Esophagus muscularis mucosa (tissue), 4 donors: ENCODE measurements around the gene NDUFC2. TPM values are rescaled to one million over a fixed set of nuclear protein-coding genes. Genes with fewer than 3 reads are reported as not detected.

Experiments used
- DNase-seq: peaks from one replicate; pipeline ENCODE4 v3.0.0-alpha.2; 2017; ENCODE audit errors: extremely low spot score
- H3K27ac ChIP-seq, 4 donors: fragments of 200-600 bp; sonication (generic); replicated peaks in 1 of 4; 1 replicate in 3 of 4; 2 replicates in 1 of 4; pipeline ENCODE4 v1.5.1; 2016 to 2019; ENCODE audit warnings: mild to moderate bottlenecking in 1 of 4
- H3K27me3 ChIP-seq, 4 donors: fragments of 200-600 bp; sonication (generic); one replicate each; pipeline versions ENCODE4 v1.5.1 to v1.6.0; 2016 to 2019
- H3K36me3 ChIP-seq, 4 donors: fragments of 200-600 bp; sonication (generic); one replicate each; pipeline ENCODE4 v1.5.1; 2016 to 2019
- H3K4me1 ChIP-seq, 4 donors: fragments of 200-600 bp; sonication (generic); one replicate each; pipeline ENCODE4 v1.5.1; 2016 to 2019
- H3K4me3 ChIP-seq, 4 donors: fragments of 200-600 bp; sonication (generic); 1 replicate in 2 of 4; 2 replicates in 2 of 4; pipeline ENCODE4 v1.5.1; 2016 to 2019; ENCODE audit warnings: mild to moderate bottlenecking in 4 of 4, moderate library complexity in 1 of 4
- H3K9me3 ChIP-seq, 4 donors: fragments of 200-600 bp; sonication (generic); 1 replicate in 3 of 4; 2 replicates in 1 of 4; pipeline ENCODE4 v1.5.1; 2016 to 2019
- EP300 ChIP-seq: sonication (generic); formaldehyde crosslinking; IDR thresholded peaks from one replicate; pipeline ENCODE4 v1.6.1; 2017; ENCODE audit warnings: antibody characterized with exemption
- POLR2A ChIP-seq: fragments of 450-650 bp; IDR thresholded peaks from one replicate; pipeline ENCODE4 v1.6.1; 2017; ENCODE audit warnings: antibody characterized with exemption, moderate library complexity, mild to moderate bottlenecking, low read depth
- POLR2AphosphoS5 ChIP-seq, 2 donors: sonication (generic); formaldehyde crosslinking; IDR thresholded peaks; one replicate each; pipeline ENCODE4 v1.6.1; 2017; ENCODE audit warnings: antibody characterized with exemption in 2 of 2
- WGBS: methylation state at CpG from one replicate; pipeline ENCODE4 v1.1.5; 2018; 5-methylcytosine and 5-hydroxymethylcytosine counted together
- intact Hi-C: fragments of 100-400 bp; cut with DNase I; formaldehyde crosslinking; loops from one replicate; pipeline ENCODE4 v1.15.1; 2023
- total RNA-seq, 4 donors: library from RNA; depleted of rRNA; stranded (reverse); fragments of >200 nt; gene quantifications; one replicate each; pipeline versions ENCODE4 v1.1.0 to v1.2.1, GENCODE V29; 2016
- TF ChIP-seq, protein P1 (sequence below), 3 experiments: fragments of 200-600 bp in 2 of 3; fragments of 450-650 bp in 1 of 3; sonication (generic) in 2 of 3; IDR thresholded peaks; one replicate each; pipeline ENCODE4 v1.5.1; 2017 to 2019; ENCODE audit warnings: antibody characterized with exemption in 3 of 3, mild to moderate bottlenecking in 2 of 3, moderate library complexity in 1 of 3

The NDUFC2 gene
- total RNA-seq, 4 donors from 2014 or later: 65.1 to 116 (median 91.1) TPM

DNA sequence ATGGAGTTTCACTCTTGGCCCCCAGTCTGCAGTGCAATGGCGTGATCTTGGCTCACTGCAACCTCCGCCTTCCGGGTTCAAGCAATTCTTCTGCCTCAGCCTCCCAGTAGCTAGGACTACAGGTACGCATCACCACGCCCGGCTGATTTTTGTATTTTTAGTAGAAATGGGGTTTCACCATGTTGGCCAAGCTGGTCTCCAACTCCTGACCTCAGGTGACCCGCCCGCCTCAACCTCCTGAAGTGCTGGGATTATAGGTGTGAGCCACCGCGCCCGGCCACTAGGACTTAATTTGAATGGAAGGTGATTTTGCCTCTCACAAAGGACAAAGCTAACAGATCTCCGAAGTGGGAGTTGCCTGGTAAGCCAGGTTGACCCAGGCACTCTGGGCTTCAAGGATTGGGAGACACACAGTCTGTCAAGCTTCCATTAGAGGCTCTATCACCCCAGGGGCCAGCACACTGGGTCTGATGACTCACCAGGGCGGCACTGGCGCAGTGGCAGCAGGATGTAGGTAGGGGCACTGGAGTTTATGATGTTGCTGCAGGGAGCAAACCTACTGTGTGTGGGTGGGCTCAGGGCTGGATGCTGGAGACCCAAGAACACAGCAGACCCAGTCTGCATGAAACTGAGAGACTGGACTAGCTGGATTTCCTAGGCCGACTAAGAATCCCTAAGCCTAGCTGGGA is 38.8 kb downstream of the NDUFC2 start:
- intact Hi-C loops: no loop called here
- peaks cover 11 to 28% (median 26%) of the 10 kb centered on the region in 4 donors for H3K4me1 ChIP-seq
- H3K27ac ChIP-seq: peak overlapping the region in 3 of 4 donors; percentile 57 to 71 (median 70)
- H3K9me3 ChIP-seq: no peaks in the 10 kb centered on the region
- no peak overlapping the region for H3K4me3 ChIP-seq
- H3K27me3 ChIP-seq: no peaks in the 10 kb centered on the region
- 98% methylated on average over 13 of the region's 15 CpGs for WGBS
- H3K36me3 ChIP-seq: no peaks in the 10 kb centered on the region
- no peak for TF ChIP-seq POLR2A
- TF ChIP-seq EP300: no peak
- no peak for TF ChIP-seq POLR2AphosphoS5 (IDR thresholded peaks at IDR 0.05)
- TF ChIP-seq, protein P1, sequence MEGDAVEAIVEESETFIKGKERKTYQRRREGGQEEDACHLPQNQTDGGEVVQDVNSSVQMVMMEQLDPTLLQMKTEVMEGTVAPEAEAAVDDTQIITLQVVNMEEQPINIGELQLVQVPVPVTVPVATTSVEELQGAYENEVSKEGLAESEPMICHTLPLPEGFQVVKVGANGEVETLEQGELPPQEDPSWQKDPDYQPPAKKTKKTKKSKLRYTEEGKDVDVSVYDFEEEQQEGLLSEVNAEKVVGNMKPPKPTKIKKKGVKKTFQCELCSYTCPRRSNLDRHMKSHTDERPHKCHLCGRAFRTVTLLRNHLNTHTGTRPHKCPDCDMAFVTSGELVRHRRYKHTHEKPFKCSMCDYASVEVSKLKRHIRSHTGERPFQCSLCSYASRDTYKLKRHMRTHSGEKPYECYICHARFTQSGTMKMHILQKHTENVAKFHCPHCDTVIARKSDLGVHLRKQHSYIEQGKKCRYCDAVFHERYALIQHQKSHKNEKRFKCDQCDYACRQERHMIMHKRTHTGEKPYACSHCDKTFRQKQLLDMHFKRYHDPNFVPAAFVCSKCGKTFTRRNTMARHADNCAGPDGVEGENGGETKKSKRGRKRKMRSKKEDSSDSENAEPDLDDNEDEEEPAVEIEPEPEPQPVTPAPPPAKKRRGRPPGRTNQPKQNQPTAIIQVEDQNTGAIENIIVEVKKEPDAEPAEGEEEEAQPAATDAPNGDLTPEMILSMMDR (IDR thresholded peaks at IDR 0.05): no peak
- no peak for DNase-seq

DNA sequence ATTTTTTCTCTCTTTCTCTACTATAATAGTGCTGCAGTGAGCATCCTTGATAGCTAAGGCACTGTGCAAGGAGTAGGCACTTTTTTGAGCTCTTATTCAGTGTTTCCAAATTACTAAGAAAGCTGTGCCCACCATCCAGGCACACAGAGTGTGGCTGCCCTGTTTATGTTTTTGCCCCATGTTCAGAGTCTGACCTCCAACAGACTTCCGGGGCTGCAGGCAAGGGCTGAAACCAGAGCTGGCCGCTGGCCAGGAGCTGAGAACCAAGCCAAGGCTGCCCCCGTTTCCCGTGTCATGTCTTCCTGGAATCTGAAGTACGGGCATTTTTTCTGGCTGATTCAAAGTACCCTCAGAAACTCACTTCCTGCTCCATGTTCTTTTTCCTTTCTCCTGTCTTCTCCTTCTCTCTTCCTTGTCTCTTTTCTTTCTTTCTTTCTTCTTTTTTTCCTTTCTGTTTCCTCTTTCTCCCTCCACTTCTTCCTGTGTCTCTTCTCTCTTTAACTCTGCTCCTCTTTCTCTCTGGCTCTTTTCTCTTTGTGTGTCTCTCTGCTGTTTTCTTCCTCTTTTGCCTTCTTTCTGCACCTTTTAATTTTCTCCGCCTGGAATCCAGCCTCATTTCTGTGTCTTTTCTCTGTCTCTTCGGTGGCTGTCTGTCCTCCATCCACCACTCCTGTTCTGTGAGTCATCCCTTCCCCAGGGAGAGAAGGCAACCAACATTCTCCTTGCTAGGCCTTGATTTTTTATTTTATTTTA is 39.6 kb downstream of the NDUFC2 start:
- no peak for TF ChIP-seq EP300
- TF ChIP-seq, protein P1 (IDR thresholded peaks at IDR 0.05): no peak
- TF ChIP-seq POLR2A: no peak
- TF ChIP-seq POLR2AphosphoS5 (IDR thresholded peaks at IDR 0.05): no peak
- no peak for DNase-seq
- H3K4me3 ChIP-seq: peak overlapping the region; percentile 10 to 33 (median 27)
- WGBS: 17% methylated on average over 7 of the region's 7 CpGs
- H3K4me1 ChIP-seq: peaks cover 9 to 21% (median 19%) of the 10 kb centered on the region in 4 donors
- H3K27ac ChIP-seq: peak overlapping the region; percentile 57 to 71 (median 66)
- intact Hi-C loops: no loop called here
- H3K36me3 ChIP-seq: no peaks in the 10 kb centered on the region
- H3K9me3 ChIP-seq: no peaks in the 10 kb centered on the region
- H3K27me3 ChIP-seq: no peaks in the 10 kb centered on the region

DNA sequence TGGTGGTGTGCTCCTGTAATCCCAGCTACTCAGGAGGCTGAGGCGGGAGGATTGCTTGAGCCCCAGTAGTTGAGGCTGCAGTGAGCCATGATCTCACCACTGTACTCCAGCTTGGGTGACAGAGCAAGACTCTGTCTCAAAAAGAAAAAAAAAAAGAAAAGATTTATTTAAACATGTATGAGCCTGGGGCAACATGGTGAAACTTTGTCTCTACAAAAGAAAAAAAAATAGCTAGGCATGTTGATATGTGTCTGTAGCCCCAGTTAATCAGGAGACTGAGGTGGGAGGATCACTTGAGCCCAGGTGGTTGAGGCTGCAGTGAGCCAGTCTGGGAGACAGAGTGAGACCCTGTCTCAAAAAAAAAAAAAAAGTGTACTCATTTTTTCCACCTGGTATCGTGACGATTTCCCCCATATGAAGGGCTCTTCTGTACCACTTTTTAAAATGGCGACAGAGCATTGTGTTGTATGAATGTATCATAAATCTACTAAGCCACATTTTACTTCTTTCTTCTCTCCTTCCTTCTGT is 40.2 kb downstream of the NDUFC2 start:
- Histone ChIP-seq H3K9me3 (no peaks in the 10 kb centered on the region), H3K27ac (peak overlapping the region; percentile 57 to 71 (median 66)), H3K4me3 (peak overlapping the region in 2 of 4 donors; percentile 10 to 25), H3K27me3 (no peaks in the 10 kb centered on the region), H3K4me1 (peaks cover 9 to 19% (median 17%) of the 10 kb centered on the region in 4 donors), H3K36me3 (no peaks in the 10 kb centered on the region)
- TF ChIP-seq POLR2AphosphoS5 (IDR thresholded peaks at IDR 0.05) (no peak), EP300 (no peak), POLR2A (no peak)
- TF ChIP-seq, protein P1 (IDR thresholded peaks at IDR 0.05): no peak
- 90% methylated on average over 4 of the region's 4 CpGs for WGBS
- intact Hi-C loops: no loop called here
- DNase-seq: no peak

DNA sequence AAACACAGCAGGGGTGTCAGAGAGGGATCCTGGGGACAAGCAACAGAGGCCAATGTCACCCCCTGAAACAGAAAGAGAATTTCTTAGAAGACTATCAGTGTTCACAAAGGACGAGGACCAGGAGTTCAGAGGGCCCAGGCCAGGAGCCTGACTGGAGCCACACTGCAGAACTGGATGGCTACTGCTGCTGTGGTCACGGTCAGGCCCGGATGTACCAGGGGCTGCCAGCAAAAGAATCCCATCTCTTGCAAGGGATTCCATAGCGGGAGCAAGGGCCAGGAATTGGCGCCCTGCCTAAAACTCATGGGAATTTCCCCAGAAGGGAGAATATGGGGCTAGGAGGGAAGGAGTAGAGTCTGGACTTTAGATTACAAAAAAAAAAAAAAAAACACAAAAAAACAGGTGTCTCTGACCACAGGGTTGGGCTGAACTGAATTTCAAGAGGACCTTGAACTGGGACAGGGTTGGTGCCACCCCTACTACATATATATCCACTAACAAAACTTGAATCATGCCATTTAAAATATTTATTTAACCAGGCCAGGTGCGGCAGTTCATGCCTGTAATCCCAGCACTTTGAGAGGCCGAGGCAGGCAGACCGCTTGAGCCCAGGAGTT is 40.9 kb downstream of the NDUFC2 start:
- intact Hi-C loops: no loop called here

More for the DNA sequence above, 40.9 kb downstream of the NDUFC2 start:
- H3K36me3 ChIP-seq: no peaks in the 10 kb centered on the region
- WGBS: 89% methylated on average over 8 of the region's 8 CpGs
- no peaks in the 10 kb centered on the region for H3K9me3 ChIP-seq
- no peaks in the 10 kb centered on the region for H3K27me3 ChIP-seq
- H3K27ac ChIP-seq: no peak overlapping the region
- DNase-seq: no peak
- H3K4me1 ChIP-seq: peaks cover 9 to 19% (median 17%) of the 10 kb centered on the region in 4 donors
- no peak for TF ChIP-seq POLR2A
- TF ChIP-seq EP300: no peak
- no peak for TF ChIP-seq POLR2AphosphoS5 (IDR thresholded peaks at IDR 0.05)
- TF ChIP-seq, protein P1 (IDR thresholded peaks at IDR 0.05): no peak
- no peak overlapping the region for H3K4me3 ChIP-seq
